GM06990 (cell line): ENCODE results near the gene CACNA1C.

Source experiments
- DNase-seq: peaks from one replicate; pipeline ENCODE4 v3.0.0-alpha.2; 2011; ENCODE audit not compliant: insufficient read length; ENCODE audit errors: extremely low read depth
- H3K27me3 ChIP-seq: replicated peaks from 2 replicates; pipeline ENCODE4 v1.6.0; 2011; ENCODE audit warnings: low read length; ENCODE audit not compliant: control insufficient read depth, insufficient read depth
- H3K36me3 ChIP-seq: 2 replicates; pipeline ENCODE4 v1.5.1; 2011; ENCODE audit warnings: low read length; ENCODE audit not compliant: control insufficient read depth, insufficient read depth
- H3K4me3 ChIP-seq: replicated peaks from 2 replicates; pipeline ENCODE4 v1.5.1; 2011; ENCODE audit warnings: low read depth, mild to moderate bottlenecking, control low read depth, low read length
- TF ChIP-seq, protein P1 (sequence below): IDR thresholded peaks from 2 replicates; pipeline ENCODE4 v1.5.1; 2011; ENCODE audit warnings: low read length, control low read depth, mild to moderate bottlenecking, inconsistent platforms; ENCODE audit not compliant: insufficient read depth, poor library complexity, severe bottlenecking

CACNA1C gene

DNA sequence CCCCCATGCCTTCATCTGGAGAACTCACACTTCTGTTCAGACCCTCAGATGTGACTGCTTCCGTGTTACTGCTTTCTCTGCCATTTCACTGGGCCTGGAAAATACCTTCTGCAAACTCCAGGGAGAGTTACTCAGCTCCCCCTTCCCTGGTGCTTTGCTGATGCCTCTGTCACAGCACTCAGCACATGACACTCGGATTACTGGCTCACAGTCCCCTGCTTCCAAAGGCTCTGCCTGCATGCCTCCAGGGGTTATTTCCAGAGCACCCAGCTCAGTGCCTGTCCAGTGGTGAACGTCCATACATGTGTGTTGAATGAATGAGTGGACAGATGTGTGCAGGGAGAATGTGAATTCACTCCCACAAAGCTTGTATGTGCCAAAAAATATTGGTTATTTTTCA is 504.8 kb downstream of the CACNA1C start:
- no peaks in the 10 kb centered on the region for H3K36me3 ChIP-seq
- peaks cover 2% of the 10 kb centered on the region; the same call in 1 of the 2 replicates for H3K27me3 ChIP-seq
- TF ChIP-seq, protein P1, sequence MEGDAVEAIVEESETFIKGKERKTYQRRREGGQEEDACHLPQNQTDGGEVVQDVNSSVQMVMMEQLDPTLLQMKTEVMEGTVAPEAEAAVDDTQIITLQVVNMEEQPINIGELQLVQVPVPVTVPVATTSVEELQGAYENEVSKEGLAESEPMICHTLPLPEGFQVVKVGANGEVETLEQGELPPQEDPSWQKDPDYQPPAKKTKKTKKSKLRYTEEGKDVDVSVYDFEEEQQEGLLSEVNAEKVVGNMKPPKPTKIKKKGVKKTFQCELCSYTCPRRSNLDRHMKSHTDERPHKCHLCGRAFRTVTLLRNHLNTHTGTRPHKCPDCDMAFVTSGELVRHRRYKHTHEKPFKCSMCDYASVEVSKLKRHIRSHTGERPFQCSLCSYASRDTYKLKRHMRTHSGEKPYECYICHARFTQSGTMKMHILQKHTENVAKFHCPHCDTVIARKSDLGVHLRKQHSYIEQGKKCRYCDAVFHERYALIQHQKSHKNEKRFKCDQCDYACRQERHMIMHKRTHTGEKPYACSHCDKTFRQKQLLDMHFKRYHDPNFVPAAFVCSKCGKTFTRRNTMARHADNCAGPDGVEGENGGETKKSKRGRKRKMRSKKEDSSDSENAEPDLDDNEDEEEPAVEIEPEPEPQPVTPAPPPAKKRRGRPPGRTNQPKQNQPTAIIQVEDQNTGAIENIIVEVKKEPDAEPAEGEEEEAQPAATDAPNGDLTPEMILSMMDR: no peak
- no peak overlapping the region for H3K4me3 ChIP-seq
- DNase-seq: no peak

DNA sequence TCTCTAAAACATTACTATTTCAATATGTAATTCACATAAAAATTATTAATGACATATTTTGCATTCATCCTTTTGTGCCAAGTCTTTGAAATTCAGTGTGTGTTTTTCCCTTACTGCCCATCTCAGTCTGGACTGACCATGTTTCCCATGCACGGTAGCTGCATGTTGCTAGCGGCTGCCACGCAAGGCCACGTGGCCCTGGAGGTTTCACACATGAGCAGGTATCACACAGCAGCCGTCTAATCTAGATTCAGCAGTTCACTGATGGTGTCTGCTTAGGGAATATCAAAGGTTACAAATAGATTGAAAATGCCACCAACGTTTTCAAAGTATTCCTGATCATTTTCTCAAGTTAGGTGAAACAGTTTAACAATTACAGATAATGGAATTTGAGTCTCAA is 507.1 kb downstream of the CACNA1C start:
- no peak overlapping the region for H3K4me3 ChIP-seq
- H3K36me3 ChIP-seq: no peaks in the 10 kb centered on the region
- TF ChIP-seq, protein P1: no peak
- no peak for DNase-seq
- H3K27me3 ChIP-seq: 0 out of 2 replicates have a peak, but pooled peaks cover 3% of the 10 kb centered on the region

DNA sequence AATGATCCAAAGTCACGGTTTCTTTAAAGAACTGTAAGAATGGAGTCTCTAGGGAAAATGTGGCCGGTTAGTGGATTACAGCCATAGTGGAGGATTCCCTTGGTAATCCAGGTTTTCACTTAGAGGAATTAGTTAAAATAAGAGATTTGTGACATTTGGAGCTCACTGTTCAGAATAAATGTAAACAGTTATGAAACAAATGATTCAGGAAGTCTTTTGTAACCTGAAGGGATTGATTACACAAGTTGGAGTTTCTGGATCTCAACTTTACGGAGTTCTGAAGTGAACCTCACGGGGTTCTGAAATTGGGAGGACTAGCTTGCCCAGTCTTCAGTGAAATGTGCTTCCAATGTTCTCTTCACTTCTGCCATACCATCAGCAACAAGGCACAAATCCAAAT is 507.6 kb downstream of the CACNA1C start:
- Histone ChIP-seq H3K36me3 (no peaks in the 10 kb centered on the region), H3K4me3 (no peak overlapping the region), H3K27me3 (0 out of 2 replicates have a peak, but pooled peaks cover 3% of the 10 kb centered on the region)
- TF ChIP-seq, protein P1: no peak
- DNase-seq: no peak

DNA sequence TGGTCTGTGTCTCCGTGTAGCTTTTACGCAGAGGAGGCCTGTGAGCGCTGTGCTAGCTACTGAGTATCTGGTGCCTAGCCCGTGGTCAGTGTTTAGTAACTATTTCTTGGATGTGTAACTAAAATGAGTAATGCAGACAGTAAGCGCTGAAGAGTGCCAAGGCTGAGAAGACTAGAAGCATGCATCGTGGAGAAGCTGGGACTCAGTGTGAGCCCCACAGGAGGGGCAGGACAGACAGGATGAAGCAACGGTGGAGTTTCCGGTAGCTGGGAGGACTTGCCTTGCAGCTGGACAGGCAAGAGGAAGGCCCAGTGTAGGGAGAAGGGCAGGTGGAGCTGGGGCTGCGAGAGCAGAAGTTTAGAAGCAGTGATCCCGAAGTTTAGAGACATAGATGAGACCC is 508.6 kb downstream of the CACNA1C start:
- no peak for DNase-seq
- TF ChIP-seq, protein P1: no peak
- no peaks in the 10 kb centered on the region for H3K36me3 ChIP-seq
- no peak overlapping the region for H3K4me3 ChIP-seq
- H3K27me3 ChIP-seq: 0 out of 2 replicates have a peak, but pooled peaks cover 3% of the 10 kb centered on the region

DNA sequence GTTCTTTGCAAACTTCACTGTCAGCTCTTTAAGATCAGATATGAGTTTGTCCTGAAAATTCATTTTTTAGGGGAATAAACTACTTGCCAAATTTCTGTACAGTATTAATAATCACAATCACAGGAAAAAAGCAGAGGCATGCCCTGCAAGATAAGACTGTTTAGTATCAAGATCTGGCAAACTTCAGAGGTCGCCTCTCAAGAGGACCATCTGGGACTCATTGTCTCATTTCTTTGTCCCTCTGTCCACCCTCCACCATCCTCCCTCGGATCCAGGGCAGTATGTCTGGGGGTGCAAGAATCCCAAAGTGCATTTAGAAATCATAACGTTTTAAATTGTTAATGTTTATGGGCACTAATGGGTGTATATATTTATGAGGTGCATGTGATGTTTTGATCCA is 509.6 kb downstream of the CACNA1C start:
- TF ChIP-seq, protein P1: no peak
- no peak for DNase-seq
- Histone ChIP-seq H3K36me3 (no peaks in the 10 kb centered on the region), H3K27me3 (0 out of 2 replicates have a peak, but pooled peaks cover 3% of the 10 kb centered on the region), H3K4me3 (no peak overlapping the region)

DNA sequence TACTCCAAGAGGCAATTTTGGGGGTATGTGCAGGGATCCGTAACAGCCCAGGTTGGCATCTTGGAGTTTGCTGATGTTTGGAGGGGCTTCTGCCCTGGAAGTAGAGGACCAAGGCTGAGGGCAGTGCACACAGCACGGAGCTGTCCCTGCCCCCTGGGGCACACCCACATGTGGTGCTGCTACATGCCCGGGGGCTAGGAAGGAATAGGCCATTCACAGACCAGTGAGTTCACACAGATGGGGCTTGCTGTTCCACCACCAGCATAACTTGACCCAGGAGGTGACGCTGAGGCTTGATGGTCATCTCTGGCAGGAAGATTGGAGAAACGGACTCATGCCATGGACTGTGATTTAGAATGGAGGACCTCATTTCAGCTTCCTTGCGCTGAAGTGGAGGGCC is 510.9 kb downstream of the CACNA1C start:
- no peak for DNase-seq
- Histone ChIP-seq H3K27me3 (0 out of 2 replicates have a peak, but pooled peaks cover 3% of the 10 kb centered on the region), H3K4me3 (no peak overlapping the region), H3K36me3 (no peaks in the 10 kb centered on the region)
- TF ChIP-seq, protein P1: no peak
